Measurements from ENCODE around the gene KIR3DL2.

GRCh38 chr19:54882758-54883157, 32.5 kb downstream of the KIR3DL2 start:
- TF ChIP-seq, protein P1, sequence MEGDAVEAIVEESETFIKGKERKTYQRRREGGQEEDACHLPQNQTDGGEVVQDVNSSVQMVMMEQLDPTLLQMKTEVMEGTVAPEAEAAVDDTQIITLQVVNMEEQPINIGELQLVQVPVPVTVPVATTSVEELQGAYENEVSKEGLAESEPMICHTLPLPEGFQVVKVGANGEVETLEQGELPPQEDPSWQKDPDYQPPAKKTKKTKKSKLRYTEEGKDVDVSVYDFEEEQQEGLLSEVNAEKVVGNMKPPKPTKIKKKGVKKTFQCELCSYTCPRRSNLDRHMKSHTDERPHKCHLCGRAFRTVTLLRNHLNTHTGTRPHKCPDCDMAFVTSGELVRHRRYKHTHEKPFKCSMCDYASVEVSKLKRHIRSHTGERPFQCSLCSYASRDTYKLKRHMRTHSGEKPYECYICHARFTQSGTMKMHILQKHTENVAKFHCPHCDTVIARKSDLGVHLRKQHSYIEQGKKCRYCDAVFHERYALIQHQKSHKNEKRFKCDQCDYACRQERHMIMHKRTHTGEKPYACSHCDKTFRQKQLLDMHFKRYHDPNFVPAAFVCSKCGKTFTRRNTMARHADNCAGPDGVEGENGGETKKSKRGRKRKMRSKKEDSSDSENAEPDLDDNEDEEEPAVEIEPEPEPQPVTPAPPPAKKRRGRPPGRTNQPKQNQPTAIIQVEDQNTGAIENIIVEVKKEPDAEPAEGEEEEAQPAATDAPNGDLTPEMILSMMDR (conservative IDR thresholded peaks at IDR 0.05; ENCODE audit: low read depth, low read length) = no peak
- no peak for TF ChIP-seq CEBPB (IDR thresholded peaks at IDR 0.05; ENCODE audit: low read depth, low read length)
- TF ChIP-seq MAZ (IDR thresholded peaks at IDR 0.05; ENCODE audit: borderline replicate concordance, low read depth, low read length) = no peak
- no peak for TF ChIP-seq RFX5 (IDR thresholded peaks at IDR 0.05; ENCODE audit: low read depth, low read length)
- TF ChIP-seq RCOR1 (IDR thresholded peaks at IDR 0.05; ENCODE audit: insufficient replicate concordance, low read length) = no peak
- no peak for TF ChIP-seq BHLHE40 (IDR thresholded peaks at IDR 0.05; ENCODE audit: low read depth, low read length)
- TF ChIP-seq, protein P2, sequence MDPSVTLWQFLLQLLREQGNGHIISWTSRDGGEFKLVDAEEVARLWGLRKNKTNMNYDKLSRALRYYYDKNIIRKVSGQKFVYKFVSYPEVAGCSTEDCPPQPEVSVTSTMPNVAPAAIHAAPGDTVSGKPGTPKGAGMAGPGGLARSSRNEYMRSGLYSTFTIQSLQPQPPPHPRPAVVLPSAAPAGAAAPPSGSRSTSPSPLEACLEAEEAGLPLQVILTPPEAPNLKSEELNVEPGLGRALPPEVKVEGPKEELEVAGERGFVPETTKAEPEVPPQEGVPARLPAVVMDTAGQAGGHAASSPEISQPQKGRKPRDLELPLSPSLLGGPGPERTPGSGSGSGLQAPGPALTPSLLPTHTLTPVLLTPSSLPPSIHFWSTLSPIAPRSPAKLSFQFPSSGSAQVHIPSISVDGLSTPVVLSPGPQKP (IDR thresholded peaks at IDR 0.05; ENCODE audit: borderline replicate concordance, low read depth, low read length) = no peak
- TF ChIP-seq MXI1 (IDR thresholded peaks at IDR 0.05; ENCODE audit: borderline replicate concordance, low read depth, low read length) = no peak
- no peak for TF ChIP-seq POLR2A (IDR thresholded peaks at IDR 0.05; ENCODE audit: low read depth, low read length)
- no peak for TF ChIP-seq FOS (IDR thresholded peaks at IDR 0.05; ENCODE audit: low read depth, low read length)
- no peak for TF ChIP-seq RAD21 (IDR thresholded peaks at IDR 0.05; ENCODE audit: low read length)
- no peak for TF ChIP-seq SMC3 (IDR thresholded peaks at IDR 0.05; ENCODE audit: low read depth, low read length)
- no peak for TF ChIP-seq MAFK (IDR thresholded peaks at IDR 0.05; ENCODE audit: low read depth, low read length)
- TF ChIP-seq, protein P3, sequence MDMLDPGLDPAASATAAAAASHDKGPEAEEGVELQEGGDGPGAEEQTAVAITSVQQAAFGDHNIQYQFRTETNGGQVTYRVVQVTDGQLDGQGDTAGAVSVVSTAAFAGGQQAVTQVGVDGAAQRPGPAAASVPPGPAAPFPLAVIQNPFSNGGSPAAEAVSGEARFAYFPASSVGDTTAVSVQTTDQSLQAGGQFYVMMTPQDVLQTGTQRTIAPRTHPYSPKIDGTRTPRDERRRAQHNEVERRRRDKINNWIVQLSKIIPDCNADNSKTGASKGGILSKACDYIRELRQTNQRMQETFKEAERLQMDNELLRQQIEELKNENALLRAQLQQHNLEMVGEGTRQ (IDR thresholded peaks at IDR 0.05; ENCODE audit: low read depth, low read length) = no peak
